ENCODE data around the gene C22orf23.

- TF ChIP-seq, protein P1, sequence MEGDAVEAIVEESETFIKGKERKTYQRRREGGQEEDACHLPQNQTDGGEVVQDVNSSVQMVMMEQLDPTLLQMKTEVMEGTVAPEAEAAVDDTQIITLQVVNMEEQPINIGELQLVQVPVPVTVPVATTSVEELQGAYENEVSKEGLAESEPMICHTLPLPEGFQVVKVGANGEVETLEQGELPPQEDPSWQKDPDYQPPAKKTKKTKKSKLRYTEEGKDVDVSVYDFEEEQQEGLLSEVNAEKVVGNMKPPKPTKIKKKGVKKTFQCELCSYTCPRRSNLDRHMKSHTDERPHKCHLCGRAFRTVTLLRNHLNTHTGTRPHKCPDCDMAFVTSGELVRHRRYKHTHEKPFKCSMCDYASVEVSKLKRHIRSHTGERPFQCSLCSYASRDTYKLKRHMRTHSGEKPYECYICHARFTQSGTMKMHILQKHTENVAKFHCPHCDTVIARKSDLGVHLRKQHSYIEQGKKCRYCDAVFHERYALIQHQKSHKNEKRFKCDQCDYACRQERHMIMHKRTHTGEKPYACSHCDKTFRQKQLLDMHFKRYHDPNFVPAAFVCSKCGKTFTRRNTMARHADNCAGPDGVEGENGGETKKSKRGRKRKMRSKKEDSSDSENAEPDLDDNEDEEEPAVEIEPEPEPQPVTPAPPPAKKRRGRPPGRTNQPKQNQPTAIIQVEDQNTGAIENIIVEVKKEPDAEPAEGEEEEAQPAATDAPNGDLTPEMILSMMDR (IDR thresholded peaks at IDR 0.05): no peak
- TF ChIP-seq POLR2A (IDR thresholded peaks at IDR 0.05): no peak
Observed at GRCh38 chr22:37954686-37955085, 1.3 kb upstream of the C22orf23 start.

All from body of pancreas (tissue), 4 donors.